ENCODE data around the gene RPS19BP1.

DNA sequence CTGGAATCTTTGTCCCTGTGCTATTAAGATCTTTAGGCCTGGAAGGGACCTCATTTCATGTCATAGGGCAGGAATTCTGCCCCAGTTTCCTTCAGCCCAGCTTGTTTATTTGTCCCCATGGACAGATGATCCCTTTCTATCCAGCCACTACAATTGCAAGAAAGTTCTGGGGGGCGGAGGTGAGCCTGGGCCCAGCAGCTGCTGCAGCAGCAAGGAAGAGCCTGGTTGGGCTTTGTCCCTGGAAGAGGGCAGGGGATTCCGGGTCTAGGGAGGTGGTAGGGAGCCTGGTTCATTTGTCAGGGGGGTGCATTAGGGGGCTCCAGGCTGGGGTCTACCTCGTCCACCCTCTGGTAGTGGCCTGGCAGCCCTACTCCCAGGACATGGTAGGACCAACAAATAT, 21.6 kb upstream of the RPS19BP1 start:
- TF ChIP-seq SUZ12 (IDR thresholded peaks at IDR 0.05; ENCODE audit: low read length) (no peak), GABPA (IDR thresholded peaks at IDR 0.05; ENCODE audit: borderline replicate concordance, insufficient read depth, low read length) (no peak), SP2 (IDR thresholded peaks at IDR 0.05; ENCODE audit: low read length) (no peak), RXRA (IDR thresholded peaks at IDR 0.05; ENCODE audit: insufficient read depth, low read depth, low read length) (no peak), POLR2A (IDR thresholded peaks at IDR 0.05; ENCODE audit: control extremely low read depth in 1 of 2, low read depth in 2 of 2, low read length in 2 of 2) (no peak), CREB1 (IDR thresholded peaks at IDR 0.05) (no peak), BCL11A (IDR thresholded peaks at IDR 0.05; ENCODE audit: low read depth in 2 of 2, low read length in 2 of 2) (no peak), RAD21 (IDR thresholded peaks at IDR 0.05 in 1 of 2, conservative IDR thresholded peaks at IDR 0.05 in 1 of 2; ENCODE audit: low read depth in 2 of 2, low read length in 2 of 2) (no peak), SP1 (IDR thresholded peaks at IDR 0.05; ENCODE audit: low read depth, low read length) (no peak), RFX5 (IDR thresholded peaks at IDR 0.05; ENCODE audit: borderline replicate concordance, low read depth, low read length) (no peak), HDAC2 (IDR thresholded peaks at IDR 0.05; ENCODE audit: borderline replicate concordance in 1 of 2, low read depth in 2 of 2, low read length in 2 of 2) (no peak)
- TF ChIP-seq, protein P1, sequence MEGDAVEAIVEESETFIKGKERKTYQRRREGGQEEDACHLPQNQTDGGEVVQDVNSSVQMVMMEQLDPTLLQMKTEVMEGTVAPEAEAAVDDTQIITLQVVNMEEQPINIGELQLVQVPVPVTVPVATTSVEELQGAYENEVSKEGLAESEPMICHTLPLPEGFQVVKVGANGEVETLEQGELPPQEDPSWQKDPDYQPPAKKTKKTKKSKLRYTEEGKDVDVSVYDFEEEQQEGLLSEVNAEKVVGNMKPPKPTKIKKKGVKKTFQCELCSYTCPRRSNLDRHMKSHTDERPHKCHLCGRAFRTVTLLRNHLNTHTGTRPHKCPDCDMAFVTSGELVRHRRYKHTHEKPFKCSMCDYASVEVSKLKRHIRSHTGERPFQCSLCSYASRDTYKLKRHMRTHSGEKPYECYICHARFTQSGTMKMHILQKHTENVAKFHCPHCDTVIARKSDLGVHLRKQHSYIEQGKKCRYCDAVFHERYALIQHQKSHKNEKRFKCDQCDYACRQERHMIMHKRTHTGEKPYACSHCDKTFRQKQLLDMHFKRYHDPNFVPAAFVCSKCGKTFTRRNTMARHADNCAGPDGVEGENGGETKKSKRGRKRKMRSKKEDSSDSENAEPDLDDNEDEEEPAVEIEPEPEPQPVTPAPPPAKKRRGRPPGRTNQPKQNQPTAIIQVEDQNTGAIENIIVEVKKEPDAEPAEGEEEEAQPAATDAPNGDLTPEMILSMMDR (IDR thresholded peaks at IDR 0.05; ENCODE audit: control extremely low read depth in 1 of 3, insufficient read depth in 1 of 3, low read depth in 1 of 3, low read length in 3 of 3) = no peak
- TF ChIP-seq, protein P2, sequence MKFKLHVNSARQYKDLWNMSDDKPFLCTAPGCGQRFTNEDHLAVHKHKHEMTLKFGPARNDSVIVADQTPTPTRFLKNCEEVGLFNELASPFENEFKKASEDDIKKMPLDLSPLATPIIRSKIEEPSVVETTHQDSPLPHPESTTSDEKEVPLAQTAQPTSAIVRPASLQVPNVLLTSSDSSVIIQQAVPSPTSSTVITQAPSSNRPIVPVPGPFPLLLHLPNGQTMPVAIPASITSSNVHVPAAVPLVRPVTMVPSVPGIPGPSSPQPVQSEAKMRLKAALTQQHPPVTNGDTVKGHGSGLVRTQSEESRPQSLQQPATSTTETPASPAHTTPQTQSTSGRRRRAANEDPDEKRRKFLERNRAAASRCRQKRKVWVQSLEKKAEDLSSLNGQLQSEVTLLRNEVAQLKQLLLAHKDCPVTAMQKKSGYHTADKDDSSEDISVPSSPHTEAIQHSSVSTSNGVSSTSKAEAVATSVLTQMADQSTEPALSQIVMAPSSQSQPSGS (IDR thresholded peaks at IDR 0.05; ENCODE audit: low read length) = no peak
